Thyroid gland (tissue), 4 donors: Measurements from ENCODE around the gene KAT6B. TPM values are rescaled to one million over a fixed set of nuclear protein-coding genes. Genes with fewer than 3 reads are reported as not detected.

ENCODE experiments used
- DNase-seq, 2 donors: peaks; one replicate each; pipeline ENCODE4 v3.0.0-alpha.2; 2019
- H3K27ac ChIP-seq, 3 donors: fragments of 200-600 bp; sonication (generic); 1 replicate in 2 of 3; 2 replicates in 1 of 3; pipeline ENCODE4 v1.5.1; 2016 to 2019; ENCODE audit warnings: mild to moderate bottlenecking in 1 of 3, moderate library complexity in 1 of 3
- H3K27me3 ChIP-seq: fragments of 200-600 bp; sonication (generic); one replicate; pipeline ENCODE4 v1.5.1; 2019
- H3K36me3 ChIP-seq, 2 donors: fragments of 200-600 bp; sonication (generic); one replicate each; pipeline ENCODE4 v1.5.1; 2016 to 2019
- H3K4me1 ChIP-seq, 2 donors: fragments of 200-600 bp; sonication (generic); one replicate each; pipeline ENCODE4 v1.5.1; 2017 to 2019
- H3K4me3 ChIP-seq, 3 donors: fragments of 200-600 bp; sonication (generic); replicated peaks in 1 of 3; 1 replicate in 2 of 3; 2 replicates in 1 of 3; pipeline ENCODE4 v1.5.1; 2016; ENCODE audit warnings: mild to moderate bottlenecking in 1 of 3
- H3K9me3 ChIP-seq: fragments of 200-600 bp; sonication (generic); one replicate; pipeline ENCODE4 v1.5.1; 2017
- POLR2A ChIP-seq, 2 donors: fragments of 450-650 bp; IDR thresholded peaks; one replicate each; pipeline ENCODE4 v1.6.1; 2017; ENCODE audit warnings: antibody characterized with exemption in 2 of 2, mild to moderate bottlenecking in 2 of 2, moderate library complexity in 1 of 2
- WGBS, 2 donors: methylation state at CpG; one replicate each; pipeline ENCODE4 v1.1.5; 2017; 5-methylcytosine and 5-hydroxymethylcytosine counted together
- intact Hi-C: fragments of 100-400 bp; cut with DNase I; formaldehyde crosslinking; loops from one replicate; pipeline ENCODE4 v1.15.1; 2023
- total RNA-seq, 4 donors: library from RNA; depleted of rRNA; stranded (reverse); fragments of >200 nt; gene quantifications; one replicate each; pipeline ENCODE4 v1.2.3, GENCODE V29; 2016
- TF ChIP-seq, protein P1 (sequence below), 6 experiments: fragments of 200-600 bp in 3 of 6; fragments of 450-650 bp in 3 of 6; sonication (generic) in 3 of 6; IDR thresholded peaks; one replicate each; pipeline ENCODE4 v1.5.1; 2016 to 2019; ENCODE audit warnings: antibody characterized with exemption in 6 of 6, mild to moderate bottlenecking in 2 of 6, inconsistent platforms in 1 of 6, moderate library complexity in 1 of 6

KAT6B gene
- total RNA-seq, 4 donors from 2014 or later, result 56.5 to 115 (median 76.3) TPM

GRCh38 chr10:74969093-74969492 lies 142.7 kb downstream of the KAT6B start:
- Histone ChIP-seq H3K4me1 (peaks cover 14 to 20% of the 10 kb centered on the region in 2 donors), H3K27me3 (no peaks in the 10 kb centered on the region), H3K9me3 (no peaks in the 10 kb centered on the region), H3K36me3 (no peaks in the 10 kb centered on the region), H3K27ac (no peak overlapping the region), H3K4me3 (no peak overlapping the region)
- DNase-seq, result no peak
- 95 to 99% methylated on average over 2 of the region's 2 CpGs for WGBS, 2 donors
- intact Hi-C loops, result no loop called here
- no peak for TF ChIP-seq POLR2A (IDR thresholded peaks at IDR 0.05)
- TF ChIP-seq, protein P1, sequence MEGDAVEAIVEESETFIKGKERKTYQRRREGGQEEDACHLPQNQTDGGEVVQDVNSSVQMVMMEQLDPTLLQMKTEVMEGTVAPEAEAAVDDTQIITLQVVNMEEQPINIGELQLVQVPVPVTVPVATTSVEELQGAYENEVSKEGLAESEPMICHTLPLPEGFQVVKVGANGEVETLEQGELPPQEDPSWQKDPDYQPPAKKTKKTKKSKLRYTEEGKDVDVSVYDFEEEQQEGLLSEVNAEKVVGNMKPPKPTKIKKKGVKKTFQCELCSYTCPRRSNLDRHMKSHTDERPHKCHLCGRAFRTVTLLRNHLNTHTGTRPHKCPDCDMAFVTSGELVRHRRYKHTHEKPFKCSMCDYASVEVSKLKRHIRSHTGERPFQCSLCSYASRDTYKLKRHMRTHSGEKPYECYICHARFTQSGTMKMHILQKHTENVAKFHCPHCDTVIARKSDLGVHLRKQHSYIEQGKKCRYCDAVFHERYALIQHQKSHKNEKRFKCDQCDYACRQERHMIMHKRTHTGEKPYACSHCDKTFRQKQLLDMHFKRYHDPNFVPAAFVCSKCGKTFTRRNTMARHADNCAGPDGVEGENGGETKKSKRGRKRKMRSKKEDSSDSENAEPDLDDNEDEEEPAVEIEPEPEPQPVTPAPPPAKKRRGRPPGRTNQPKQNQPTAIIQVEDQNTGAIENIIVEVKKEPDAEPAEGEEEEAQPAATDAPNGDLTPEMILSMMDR (IDR thresholded peaks at IDR 0.05), result no peak

- H3K4me1 ChIP-seq, result peaks cover 18 to 24% of the 10 kb centered on the region in 2 donors
- no peaks in the 10 kb centered on the region for H3K9me3 ChIP-seq
- no peak for DNase-seq
- H3K27ac ChIP-seq, result no peak overlapping the region
- no peak for TF ChIP-seq POLR2A (IDR thresholded peaks at IDR 0.05)
- TF ChIP-seq, protein P1 (IDR thresholded peaks at IDR 0.05), result no peak
- 95 to 97% methylated on average over 4 of the region's 4 CpGs for WGBS, 2 donors
- H3K4me3 ChIP-seq, result no peak overlapping the region
- H3K27me3 ChIP-seq, result no peaks in the 10 kb centered on the region
- intact Hi-C loops, result no loop called here
- H3K36me3 ChIP-seq, result no peaks in the 10 kb centered on the region
Measured at GRCh38 chr10:74969530-74969929, 143.1 kb downstream of the KAT6B start.

DNA sequence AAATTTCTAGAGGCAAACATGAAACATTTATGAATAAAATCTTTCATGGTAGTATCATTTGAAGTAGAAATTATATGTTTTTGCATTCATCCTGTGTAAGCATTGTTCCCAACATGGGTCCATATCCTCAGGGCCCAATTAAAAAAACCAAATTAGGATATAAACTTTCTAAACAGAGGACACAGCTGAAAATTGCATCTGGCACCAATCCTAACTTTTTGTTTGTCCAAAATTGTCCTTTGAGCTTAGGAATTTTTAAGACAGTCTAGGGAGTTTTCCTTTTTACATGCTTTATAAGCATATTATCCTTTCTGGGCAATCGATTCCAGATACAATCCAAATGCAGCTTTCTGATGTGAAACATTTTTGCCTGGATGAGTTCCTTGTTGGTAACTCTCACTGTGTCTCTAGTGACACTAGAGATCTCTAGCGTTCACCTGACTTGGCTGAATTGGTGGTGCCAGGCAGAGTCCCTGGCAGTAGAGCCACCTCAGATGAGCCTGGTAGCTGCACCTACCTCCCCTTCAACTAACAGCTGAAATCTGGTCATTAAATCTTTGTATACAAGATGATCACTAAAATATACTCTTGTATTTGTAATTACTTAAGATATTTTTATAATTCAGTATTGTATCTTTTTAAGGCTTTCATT lies 147.5 kb downstream of the KAT6B start:
- Histone ChIP-seq H3K4me1 (peaks cover 16 to 19% of the 10 kb centered on the region in 2 donors), H3K27ac (peak overlapping the region in 1 of 3 donors; percentile 8), H3K36me3 (peaks cover 0 to 12% of the 10 kb centered on the region in 2 donors), H3K9me3 (no peaks in the 10 kb centered on the region), H3K4me3 (no peak overlapping the region), H3K27me3 (no peaks in the 10 kb centered on the region)
- TF ChIP-seq, protein P1 (IDR thresholded peaks at IDR 0.05), result no peak
- TF ChIP-seq POLR2A (IDR thresholded peaks at IDR 0.05), result no peak
- DNase-seq, result peak; percentile 41 to 46
- intact Hi-C loops, result no loop called here
- 20 to 29% methylated on average over 2 of the region's 2 CpGs for WGBS, 2 donors

- peaks cover 0 to 12% of the 10 kb centered on the region in 2 donors for H3K36me3 ChIP-seq
- intact Hi-C loops, result no loop called here
- DNase-seq, result no peak
- 96 to 97% methylated on average over 9 of the region's 9 CpGs for WGBS, 2 donors
- no peak overlapping the region for H3K27ac ChIP-seq
- no peaks in the 10 kb centered on the region for H3K27me3 ChIP-seq
- H3K9me3 ChIP-seq, result no peaks in the 10 kb centered on the region
- H3K4me1 ChIP-seq, result peaks cover 13 to 16% of the 10 kb centered on the region in 2 donors
- TF ChIP-seq, protein P1 (IDR thresholded peaks at IDR 0.05), result no peak
- no peak for TF ChIP-seq POLR2A (IDR thresholded peaks at IDR 0.05)
- no peak overlapping the region for H3K4me3 ChIP-seq
Measured at GRCh38 chr10:74975758-74976157, 149.4 kb downstream of the KAT6B start.

- H3K9me3 ChIP-seq, result no peaks in the 10 kb centered on the region
- H3K27ac ChIP-seq, result no peak overlapping the region
- peaks cover 0 to 12% of the 10 kb centered on the region in 2 donors for H3K36me3 ChIP-seq
- TF ChIP-seq, protein P1 (IDR thresholded peaks at IDR 0.05), result no peak
- no peak for TF ChIP-seq POLR2A (IDR thresholded peaks at IDR 0.05)
- H3K27me3 ChIP-seq, result no peaks in the 10 kb centered on the region
- peaks cover 13 to 16% of the 10 kb centered on the region in 2 donors for H3K4me1 ChIP-seq
- 95 to 96% methylated on average over 6 of the region's 6 CpGs for WGBS, 2 donors
- intact Hi-C loops, result no loop called here
- no peak for DNase-seq
- no peak overlapping the region for H3K4me3 ChIP-seq
Measured at GRCh38 chr10:74976565-74976964, 150.2 kb downstream of the KAT6B start.
